ENCODE measurements around the gene MAP10.

GRCh38 chr1:232851532-232851931 lies 46.3 kb downstream of the MAP10 start:
- TF ChIP-seq POLR2A (IDR thresholded peaks at IDR 0.05; ENCODE audit: low read length) (no peak), GATA1 (IDR thresholded peaks at IDR 0.05; ENCODE audit: low read depth, low read length) (no peak)
